IMR-90 (cell line): ENCODE results near the gene MAPK10. TPM values are rescaled to one million over a fixed set of nuclear protein-coding genes. Genes with fewer than 3 reads are reported as not detected.

Experiments
- ATAC-seq: fragments of 200-7000 bp; cut with Tn5 transposase; 2 replicates; pipeline ENCODE4 v1.9.1; 2020; ENCODE audit warnings: low read depth, mild to moderate bottlenecking, moderate library complexity
- BruUV-seq: library from RNA; stranded (reverse); fragments of 400-500 nt; replicated peaks from 2 replicates; lab custom pipeline; 2021; lab: Mats Ljungman, UMichigan
- CTCF ChIA-PET: fragments of 300-600 bp; formaldehyde crosslinking; extraction: SDS; loops from one replicate; lab custom pipeline; 2021; ENCODE audit warnings: antibody characterized with exemption; lab: Yijun Ruan, JAX
- POLR2A ChIA-PET: fragments of 300-600 bp; sonication (Branson Sonifier 250); formaldehyde crosslinking; loops from one replicate; lab custom pipeline; 2022; ENCODE audit warnings: antibody characterized with exemption; ENCODE audit not compliant: unreplicated experiment; lab: Charles Lee
- DNase-seq: peaks from one replicate; pipeline ENCODE4 v3.0.0; 2013
- H2AFZ ChIP-seq: replicated peaks from 2 replicates; pipeline ENCODE3; 2013; ENCODE audit warnings: low read length, mild to moderate bottlenecking; ENCODE audit not compliant: poor library complexity
- H2AK5ac ChIP-seq: 2 replicates; pipeline ENCODE4 v1.6.1; 2013; ENCODE audit warnings: low read depth, low read length, inconsistent platforms
- H2AK9ac ChIP-seq: replicated peaks from 2 replicates; pipeline ENCODE3; 2013; ENCODE audit warnings: mild to moderate bottlenecking, low read depth, low read length, moderate library complexity; ENCODE audit not compliant: poor library complexity
- H2BK120ac ChIP-seq: 2 replicates; pipeline ENCODE4 v1.6.1; 2013; ENCODE audit warnings: low read depth, low read length, inconsistent platforms
- H2BK15ac ChIP-seq: 3 replicates; pipeline ENCODE4 v1.6.1; 2013; ENCODE audit warnings: low read depth, low read length, inconsistent platforms
- H2BK20ac ChIP-seq: 2 replicates; pipeline ENCODE4 v1.6.1; 2013; ENCODE audit warnings: low read depth, mild to moderate bottlenecking, inconsistent platforms, low read length, moderate library complexity
- H2BK5ac ChIP-seq: 2 replicates; pipeline ENCODE4 v1.6.1; 2013; ENCODE audit warnings: mild to moderate bottlenecking, low read depth, low read length, inconsistent platforms; ENCODE audit not compliant: poor library complexity, severe bottlenecking
- H3K14ac ChIP-seq: replicated peaks from 2 replicates; pipeline ENCODE4 v1.6.1; 2013; ENCODE audit warnings: low read depth, low read length, inconsistent platforms
- H3K18ac ChIP-seq: 2 replicates; pipeline ENCODE4 v1.6.1; 2013; ENCODE audit warnings: low read depth, low read length, control low read depth
- H3K23ac ChIP-seq: 2 replicates; pipeline ENCODE4 v1.6.1; 2013; ENCODE audit warnings: low read depth, low read length, inconsistent platforms
- H3K27ac ChIP-seq: 2 replicates; pipeline ENCODE4 v1.5.1; 2013; ENCODE audit warnings: mild to moderate bottlenecking, control low read depth, low read length; ENCODE audit not compliant: insufficient read depth
- H3K27me3 ChIP-seq: 2 replicates; pipeline ENCODE4 v1.6.1; 2013; ENCODE audit warnings: low read length; ENCODE audit not compliant: control insufficient read depth, insufficient read depth
- H3K36me3 ChIP-seq: 2 replicates; pipeline ENCODE4 v1.6.1; 2013; ENCODE audit warnings: low read length, mixed read lengths; ENCODE audit not compliant: control insufficient read depth, insufficient read depth
- H3K4ac ChIP-seq: 2 replicates; pipeline ENCODE4 v1.6.1; 2013; ENCODE audit warnings: low read depth, low read length, inconsistent platforms
- H3K4me1 ChIP-seq: 2 replicates; pipeline ENCODE4 v1.6.1; 2013; ENCODE audit warnings: low read length, mixed read lengths; ENCODE audit not compliant: control insufficient read depth, insufficient read depth
- H3K4me2 ChIP-seq: 2 replicates; pipeline ENCODE4 v1.6.1; 2013; ENCODE audit warnings: low read depth, mild to moderate bottlenecking, control low read depth, low read length, moderate library complexity
- H3K4me3 ChIP-seq: 2 replicates; pipeline ENCODE4 v1.5.1; 2013; ENCODE audit warnings: low read depth, mild to moderate bottlenecking, control low read depth, low read length, moderate library complexity; ENCODE audit not compliant: insufficient read depth
- H3K56ac ChIP-seq: 2 replicates; pipeline ENCODE4 v1.6.1; 2013; ENCODE audit warnings: low read length, inconsistent platforms; ENCODE audit not compliant: insufficient read depth; ENCODE audit errors: extremely low read depth
- H3K79me1 ChIP-seq, 2 experiments: 2 replicates each; pipeline ENCODE4 v1.6.1; 2013; ENCODE audit warnings: low read length in 2 of 2, inconsistent platforms in 1 of 2, low read depth in 1 of 2
- H3K9ac ChIP-seq: 2 replicates; pipeline ENCODE4 v1.6.1; 2013; ENCODE audit warnings: low read depth, low read length, control low read depth
- H3K9me1 ChIP-seq: 2 replicates; pipeline ENCODE4 v1.6.1; 2013; ENCODE audit warnings: low read length, inconsistent platforms; ENCODE audit not compliant: insufficient read depth
- H3K9me3 ChIP-seq: 2 replicates; pipeline ENCODE4 v1.6.1; 2013; ENCODE audit warnings: low read length; ENCODE audit not compliant: control insufficient read depth, insufficient read depth
- H4K20me1 ChIP-seq: 2 replicates; pipeline ENCODE4 v1.6.1; 2013; ENCODE audit warnings: low read length, inconsistent platforms; ENCODE audit not compliant: insufficient read depth
- H4K5ac ChIP-seq: 2 replicates; pipeline ENCODE4 v1.6.1; 2013; ENCODE audit warnings: mild to moderate bottlenecking, low read depth, low read length, control low read depth
- H4K8ac ChIP-seq, 2 experiments: 2 replicates each; pipeline ENCODE4 v1.6.1; 2013; ENCODE audit warnings: low read depth in 2 of 2, low read length in 2 of 2, control low read depth in 1 of 2, inconsistent platforms in 1 of 2
- H4K91ac ChIP-seq: 2 replicates; pipeline ENCODE4 v1.6.1; 2013; ENCODE audit warnings: low read depth, low read length, inconsistent platforms; ENCODE audit not compliant: insufficient read depth
- BHLHE40 ChIP-seq: fragments of 150-350 bp; IDR thresholded peaks from 2 replicates; pipeline ENCODE4 v1.6.1; 2016; ENCODE audit warnings: mild to moderate bottlenecking, low read depth, low read length
- CEBPB ChIP-seq: IDR thresholded peaks from 2 replicates; pipeline ENCODE4 v1.6.1; 2012; ENCODE audit warnings: low read depth, low read length, improper control_type of control experiment
- CHD1 ChIP-seq: IDR thresholded peaks from 2 replicates; pipeline ENCODE4 v1.6.1; 2012; ENCODE audit warnings: low read depth, low read length, improper control_type of control experiment
- MAFK ChIP-seq: IDR thresholded peaks from 2 replicates; pipeline ENCODE4 v1.6.1; 2012; ENCODE audit warnings: low read depth, low read length, improper control_type of control experiment
- MAZ ChIP-seq: IDR thresholded peaks from 2 replicates; pipeline ENCODE4 v1.6.1; 2012; ENCODE audit warnings: low read depth, mild to moderate bottlenecking, low read length, improper control_type of control experiment, moderate library complexity, borderline replicate concordance
- MXI1 ChIP-seq: IDR thresholded peaks from 2 replicates; pipeline ENCODE4 v1.6.1; 2012; ENCODE audit warnings: low read depth, mild to moderate bottlenecking, low read length, moderate library complexity, borderline replicate concordance
- RAD21 ChIP-seq: IDR thresholded peaks from 2 replicates; pipeline ENCODE4 v1.6.1; 2012; ENCODE audit warnings: low read length, improper control_type of control experiment
- RCOR1 ChIP-seq: IDR thresholded peaks from 2 replicates; pipeline ENCODE4 v1.6.1; 2012; ENCODE audit warnings: mild to moderate bottlenecking, low read length, improper control_type of control experiment; ENCODE audit not compliant: insufficient replicate concordance
- RFX5 ChIP-seq: IDR thresholded peaks from 2 replicates; pipeline ENCODE4 v1.8.0; 2012; ENCODE audit warnings: low read depth, mild to moderate bottlenecking, low read length, moderate library complexity
- SMC3 ChIP-seq: fragments of 150-350 bp; IDR thresholded peaks from 2 replicates; pipeline ENCODE4 v1.6.1; 2016; ENCODE audit warnings: low read depth, mild to moderate bottlenecking, antibody characterized with exemption, low read length, moderate library complexity
- dilution Hi-C: fragments of 300-500 bp; cut with HindIII; formaldehyde crosslinking; loops from one replicate; pipeline ENCODE4 v1.14.3; 2018; ENCODE audit warnings: low sequenced_read_pairs; ENCODE audit not compliant: unreplicated experiment
- in situ Hi-C: fragments of 300-500 bp; cut with MboI; formaldehyde crosslinking; loops from 3 replicates; pipeline ENCODE4 v1.14.3; 2019; ENCODE audit warnings: low sequenced_read_pairs, inconsistent platforms, mixed read lengths
- intact Hi-C: fragments of 100-400 bp; cut with micrococcal nuclease; formaldehyde crosslinking; loops from 2 replicates; pipeline ENCODE4 v1.10.0; 2022
- polyA plus RNA-seq, 3 experiments: library from polyadenylated mRNA; depleted of rRNA; stranded (reverse); fragments of >200 nt; gene quantifications; 2 replicates each; pipeline ENCODE4 v1.2.3, GENCODE V29; 2012; ENCODE audit warnings: low replicate concordance in 1 of 3
- total RNA-seq: library from RNA; depleted of rRNA; stranded (reverse); fragments of >200 nt; gene quantifications from 2 replicates; pipeline ENCODE4 v1.2.3, GENCODE V29; 2012
- TF ChIP-seq, protein P1 (sequence below): fragments of 150-350 bp; IDR thresholded peaks from 2 replicates; pipeline ENCODE4 v1.6.1; 2017; ENCODE audit warnings: mild to moderate bottlenecking, antibody characterized with exemption, low read length, low read depth
- TF ChIP-seq, protein P2 (sequence below): fragments of 150-350 bp; IDR thresholded peaks from 2 replicates; pipeline ENCODE4 v1.6.1; 2016; ENCODE audit warnings: low read depth, mild to moderate bottlenecking, low read length, moderate library complexity, borderline replicate concordance

The MAPK10 gene
- total and polyA plus RNA-seq, 2 of the 4 experiments (the other 2 are of a cell fraction), result 2.8 to 6.5 TPM

DNA sequence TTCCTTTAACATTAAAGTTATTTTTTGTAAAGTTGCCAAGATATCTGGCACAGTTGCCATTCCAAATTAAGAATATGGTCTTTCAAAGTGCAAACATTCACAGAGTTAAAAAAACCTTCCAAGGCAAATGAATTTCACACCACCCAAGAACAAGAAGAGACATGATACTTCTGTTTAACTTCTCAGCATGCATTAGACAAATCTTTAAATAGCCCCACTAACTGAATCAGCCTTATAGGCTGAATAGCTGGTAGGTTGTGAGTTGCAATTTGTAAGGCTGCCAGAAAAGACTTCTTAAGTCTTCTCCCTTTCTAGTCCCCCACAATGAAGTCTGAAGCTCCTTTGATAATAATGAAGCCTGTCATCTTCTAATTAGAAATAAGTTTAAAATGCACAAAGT is 95.6 kb downstream of the MAPK10 start:
- TF ChIP-seq CHD1, result no peak
- TF ChIP-seq RFX5, result no peak
- TF ChIP-seq CEBPB, result no peak
- no peak for TF ChIP-seq MAFK
- TF ChIP-seq RAD21, result no peak
- TF ChIP-seq RCOR1, result no peak
- no peak for TF ChIP-seq BHLHE40
- TF ChIP-seq, protein P1, sequence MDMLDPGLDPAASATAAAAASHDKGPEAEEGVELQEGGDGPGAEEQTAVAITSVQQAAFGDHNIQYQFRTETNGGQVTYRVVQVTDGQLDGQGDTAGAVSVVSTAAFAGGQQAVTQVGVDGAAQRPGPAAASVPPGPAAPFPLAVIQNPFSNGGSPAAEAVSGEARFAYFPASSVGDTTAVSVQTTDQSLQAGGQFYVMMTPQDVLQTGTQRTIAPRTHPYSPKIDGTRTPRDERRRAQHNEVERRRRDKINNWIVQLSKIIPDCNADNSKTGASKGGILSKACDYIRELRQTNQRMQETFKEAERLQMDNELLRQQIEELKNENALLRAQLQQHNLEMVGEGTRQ, result no peak
- no peak for TF ChIP-seq SMC3
- TF ChIP-seq MXI1, result no peak
- no peak for TF ChIP-seq MAZ
- TF ChIP-seq, protein P2, sequence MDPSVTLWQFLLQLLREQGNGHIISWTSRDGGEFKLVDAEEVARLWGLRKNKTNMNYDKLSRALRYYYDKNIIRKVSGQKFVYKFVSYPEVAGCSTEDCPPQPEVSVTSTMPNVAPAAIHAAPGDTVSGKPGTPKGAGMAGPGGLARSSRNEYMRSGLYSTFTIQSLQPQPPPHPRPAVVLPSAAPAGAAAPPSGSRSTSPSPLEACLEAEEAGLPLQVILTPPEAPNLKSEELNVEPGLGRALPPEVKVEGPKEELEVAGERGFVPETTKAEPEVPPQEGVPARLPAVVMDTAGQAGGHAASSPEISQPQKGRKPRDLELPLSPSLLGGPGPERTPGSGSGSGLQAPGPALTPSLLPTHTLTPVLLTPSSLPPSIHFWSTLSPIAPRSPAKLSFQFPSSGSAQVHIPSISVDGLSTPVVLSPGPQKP, result no peak

More for the DNA sequence above, 95.6 kb downstream of the MAPK10 start:
- H3K79me1 ChIP-seq, result no peaks in the 10 kb centered on the region
- H3K9ac ChIP-seq, result no peak overlapping the region
- DNase-seq (peak; percentile 7), ATAC-seq (no peak)
- dilution Hi-C loops (no loop called here), intact Hi-C loops (no loop called here), in situ Hi-C loops (no loop called here)
- H3K18ac ChIP-seq, result no peak overlapping the region
- H3K4ac ChIP-seq, result no peak overlapping the region
- no peak overlapping the region for H3K14ac ChIP-seq
- H2AFZ ChIP-seq, result no peak overlapping the region
- no peak overlapping the region for H2BK120ac ChIP-seq
- H3K9me1 ChIP-seq, result 0 out of 2 replicates have a peak, but pooled peaks cover 3% of the 10 kb centered on the region
- no peak overlapping the region for H3K27ac ChIP-seq
- no peak overlapping the region for H2BK15ac ChIP-seq
- H4K8ac ChIP-seq, result no peak overlapping the region
- H3K23ac ChIP-seq, result no peak overlapping the region
- H3K27me3 ChIP-seq, result no peaks in the 10 kb centered on the region
- H3K4me3 ChIP-seq, result no peak overlapping the region
- no peak overlapping the region for H2AK9ac ChIP-seq
- H3K56ac ChIP-seq, result no peak overlapping the region
- no peak overlapping the region for H4K5ac ChIP-seq
- no peaks in the 10 kb centered on the region for H3K36me3 ChIP-seq
- no peak overlapping the region for H2AK5ac ChIP-seq
- no peaks in the 10 kb centered on the region for H4K20me1 ChIP-seq
- H3K9me3 ChIP-seq, result no peaks in the 10 kb centered on the region
- H2BK20ac ChIP-seq, result no peak overlapping the region
- H4K91ac ChIP-seq, result no peak overlapping the region
- H3K4me1 ChIP-seq, result no peaks in the 10 kb centered on the region
- H2BK5ac ChIP-seq, result no peak overlapping the region
- ChIA-PET CTCF (no interaction called here), POLR2A (no interaction called here)
- no TSS peak for BruUV-seq
- no peak overlapping the region for H3K4me2 ChIP-seq
